ENCODE results near the gene WASHC2A. TPM values are rescaled to one million over a fixed set of nuclear protein-coding genes. Genes with fewer than 3 reads are reported as not detected.

WASHC2A gene
- 18.8 and 20.0 TPM in 2 replicates for total RNA-seq

GRCh38 chr10:50067546-50068351, at the start of gene WASHC2A:
Gene WASHC2A, plus strand, starts transcription at chr10:50067954. Its CDS starts 52 bp downstream, at chr10:50068006.

Other genes starting within 250 kb of the WASHC2A start
- 14.1 and 16.0 TPM in 2 replicates for gene PARG, start 125.9 kb upstream of the WASHC2A start, total RNA-seq
- 11.5 and 12.0 TPM in 2 replicates for gene TIMM23B, start 125.9 kb upstream of the WASHC2A start, total RNA-seq
- gene AGAP6, start 79.5 kb upstream of the WASHC2A start, total RNA-seq: 2.4 and 3.6 TPM in 2 replicates
- gene ASAH2, start 183.6 kb downstream of the WASHC2A start, total RNA-seq: 0.38 and 4.1 TPM in 2 replicates

All from hair follicular keratinocyte (primary cell).